GM18511 (cell line): ENCODE measurements around the gene MCRIP1.

Source experiments
- ATAC-seq: cut with Tn5 transposase; IDR thresholded peaks from one replicate; pipeline ENCODE4 v1.9.1; 2021; ENCODE audit warnings: mild to moderate bottlenecking, moderate library complexity; ENCODE audit not compliant: unreplicated experiment

MCRIP1 gene

DNA sequence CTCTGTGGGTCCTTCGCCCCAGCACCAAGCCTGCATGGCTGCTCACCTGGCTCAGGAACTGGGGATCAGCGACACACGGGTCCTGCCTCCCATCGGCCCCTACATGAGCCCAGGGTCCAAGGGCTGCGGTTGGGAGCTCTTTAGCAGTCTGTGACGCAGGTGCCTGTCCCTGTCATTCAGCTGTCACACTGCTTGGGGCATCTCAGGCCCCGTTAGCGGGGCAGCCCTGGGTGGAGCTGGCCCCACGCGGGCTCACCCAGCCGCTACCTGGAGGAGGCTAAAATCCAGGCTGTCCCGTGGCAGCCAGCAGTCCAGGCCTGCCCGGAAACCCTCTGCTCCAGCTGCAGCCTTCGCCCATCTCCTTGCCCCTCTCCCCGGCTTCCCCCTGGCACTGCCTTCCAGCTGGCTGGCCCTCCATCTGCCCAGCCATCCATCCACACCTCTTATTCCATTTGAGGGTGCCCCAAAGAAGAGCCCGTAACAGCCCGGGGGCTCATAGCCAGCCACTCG, 25.8 kb downstream of the MCRIP1 start:
- ATAC-seq = no peak

DNA sequence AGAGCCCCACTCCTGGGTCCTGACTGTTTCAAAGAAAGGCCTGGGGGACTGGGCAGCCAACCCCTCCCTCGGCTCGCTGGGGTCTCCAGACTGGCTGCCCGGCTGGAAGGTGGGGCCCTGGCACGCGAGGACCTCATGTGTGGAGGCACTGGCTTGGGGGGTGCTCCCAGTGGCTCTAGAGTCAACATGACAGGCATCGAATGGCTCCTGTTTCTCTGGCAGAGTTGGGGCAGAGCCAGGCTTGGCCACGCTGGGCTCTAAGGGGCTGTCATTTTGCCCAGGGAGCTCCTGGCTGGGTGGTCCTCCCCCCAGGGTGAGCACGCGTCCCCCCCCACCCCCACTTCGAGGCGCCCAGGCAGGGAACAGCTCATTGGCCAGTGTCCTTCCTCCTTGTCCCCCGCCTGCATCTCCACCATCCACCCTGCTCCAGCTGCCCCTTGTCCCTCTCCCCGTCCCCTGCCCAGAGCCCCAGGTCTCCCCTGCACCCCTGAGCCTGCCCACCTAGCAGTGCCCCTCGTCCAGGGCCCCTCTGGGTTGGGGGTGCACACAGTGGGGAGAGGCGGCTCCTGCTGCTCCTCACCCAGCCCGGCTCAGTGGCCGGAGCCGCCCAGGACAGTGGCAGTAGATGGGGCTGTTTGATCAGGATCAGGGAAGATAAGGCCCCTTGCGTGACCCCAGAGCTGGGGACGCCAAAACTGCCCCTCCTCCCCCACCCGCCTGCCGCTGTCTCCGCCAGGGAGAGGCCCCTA, 26.5 kb downstream of the MCRIP1 start:
- no peak for ATAC-seq

DNA sequence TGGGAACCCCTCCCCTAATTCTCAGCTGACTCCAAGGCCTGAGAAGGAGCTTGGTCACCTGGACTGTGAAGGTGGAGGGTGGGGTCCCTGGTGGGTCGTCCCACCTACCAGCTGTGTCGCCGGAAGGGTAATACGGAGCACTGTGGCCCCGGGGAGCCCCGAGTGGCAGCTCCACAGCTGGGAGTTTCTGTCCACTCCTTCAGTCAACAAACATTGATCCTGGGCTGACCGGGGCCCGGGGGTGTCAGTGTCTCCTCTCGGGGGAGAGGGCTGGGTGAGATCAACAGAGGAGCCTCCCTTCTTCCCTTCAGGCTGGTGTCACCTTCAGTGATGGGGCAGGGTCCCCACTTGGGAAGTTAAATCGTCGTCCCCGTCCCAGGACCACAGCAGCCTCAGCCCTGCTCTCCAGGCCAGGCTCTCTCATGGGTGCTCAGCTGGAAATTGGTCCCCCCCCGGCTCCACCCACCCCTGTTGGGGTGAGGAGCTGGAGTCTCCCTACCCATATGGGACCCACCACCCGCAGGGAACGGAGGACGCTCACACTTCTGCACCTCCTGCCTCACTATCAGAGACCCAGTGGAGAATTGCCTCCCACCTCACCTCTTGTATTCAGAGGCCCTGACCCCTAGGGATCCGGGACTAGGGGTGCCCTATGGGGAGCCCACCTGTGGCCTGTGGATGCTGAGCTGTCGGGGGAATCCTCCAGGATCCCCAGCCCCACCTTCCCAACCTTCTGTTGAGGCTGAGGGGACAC, 27.2 kb downstream of the MCRIP1 start:
- no peak for ATAC-seq

DNA sequence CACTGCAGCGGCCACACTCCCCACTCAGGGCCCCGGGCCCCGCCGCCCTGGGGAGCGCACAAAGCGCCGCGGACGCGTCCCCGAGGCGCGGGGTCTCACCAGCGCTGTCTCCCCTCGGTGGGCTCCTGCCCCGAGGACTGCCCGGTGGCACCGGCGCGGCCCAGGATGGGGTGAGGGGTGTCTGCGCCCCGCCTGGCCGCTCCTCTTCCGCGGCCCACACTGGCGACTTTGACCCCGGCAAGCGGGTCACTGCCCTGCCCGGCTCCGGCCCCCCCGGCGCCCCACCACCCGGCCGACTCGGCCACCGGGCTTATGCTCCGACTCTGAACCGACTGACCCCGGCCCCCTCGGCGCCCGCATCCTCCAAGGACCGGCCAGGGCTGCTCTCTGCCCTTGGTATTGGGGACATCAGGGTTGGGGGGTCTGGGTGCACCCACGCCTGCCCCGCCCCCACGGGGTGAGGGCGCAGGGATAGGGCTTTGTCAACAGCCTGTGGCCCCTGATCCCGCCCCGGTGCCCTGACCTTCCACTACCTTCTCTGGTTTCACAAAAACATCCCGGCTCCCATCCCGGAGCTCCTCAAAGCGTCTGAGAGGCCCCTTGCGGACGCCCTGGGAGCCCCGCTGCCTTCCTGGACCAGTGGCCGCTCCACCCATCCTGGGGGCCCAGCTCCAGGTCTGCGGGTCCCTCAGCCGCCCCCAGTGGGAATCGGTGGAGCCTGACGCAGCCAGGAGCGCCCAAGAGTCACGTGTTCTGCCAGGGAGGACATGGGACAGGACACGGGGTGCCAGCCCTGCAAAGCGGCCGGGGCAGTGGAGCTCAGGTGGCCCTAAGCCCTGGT, 28.3 kb downstream of the MCRIP1 start:
- ATAC-seq = no peak

DNA sequence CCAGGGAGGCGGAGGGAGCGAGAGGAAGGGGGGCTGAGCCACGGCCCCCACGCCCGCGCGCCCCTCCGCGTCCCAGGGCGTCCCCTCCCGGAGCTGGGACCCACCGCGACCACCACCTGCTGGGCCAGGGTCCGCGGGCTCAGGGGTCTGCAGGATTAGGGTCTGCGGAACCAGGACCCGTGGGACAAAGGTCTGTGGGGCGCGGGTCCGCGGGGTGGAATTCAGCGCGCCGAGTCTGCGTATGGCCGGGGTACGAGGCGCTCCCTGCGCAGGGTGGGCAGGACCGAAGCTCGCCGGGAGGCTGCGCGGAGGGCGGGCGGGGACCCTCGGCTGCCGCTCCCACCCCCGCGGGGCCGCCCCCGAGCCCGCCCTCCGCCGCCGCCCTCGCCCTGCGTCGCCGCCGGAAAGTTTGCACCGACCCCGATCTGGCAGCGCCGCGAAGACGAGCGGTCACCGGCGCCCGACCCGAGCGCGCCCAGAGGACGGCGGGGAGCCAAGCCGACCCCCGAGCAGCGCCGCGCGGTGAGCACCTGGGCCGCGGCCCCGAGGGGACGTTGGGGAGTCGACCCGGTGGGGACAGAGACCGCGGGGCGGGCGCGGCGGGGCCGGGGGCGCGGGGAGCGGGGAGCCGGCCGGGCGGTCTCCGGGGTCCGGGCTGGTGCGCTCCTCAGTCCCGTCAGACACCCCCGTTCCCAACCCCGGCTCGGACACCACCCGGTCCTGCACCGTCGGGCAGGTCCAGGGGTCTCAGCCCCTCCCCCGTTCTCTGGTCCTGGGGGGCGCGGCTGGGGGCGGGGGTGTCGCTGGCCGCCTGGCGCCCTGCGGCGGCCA, 29.1 kb downstream of the MCRIP1 start, which contains the start of gene GCGR:
Gene GCGR, plus strand, starts transcription at position 423 of the 831 bp plus-strand sequence. CDS start 4,869 bp downstream, outside the sequence.
- no peak for ATAC-seq

DNA sequence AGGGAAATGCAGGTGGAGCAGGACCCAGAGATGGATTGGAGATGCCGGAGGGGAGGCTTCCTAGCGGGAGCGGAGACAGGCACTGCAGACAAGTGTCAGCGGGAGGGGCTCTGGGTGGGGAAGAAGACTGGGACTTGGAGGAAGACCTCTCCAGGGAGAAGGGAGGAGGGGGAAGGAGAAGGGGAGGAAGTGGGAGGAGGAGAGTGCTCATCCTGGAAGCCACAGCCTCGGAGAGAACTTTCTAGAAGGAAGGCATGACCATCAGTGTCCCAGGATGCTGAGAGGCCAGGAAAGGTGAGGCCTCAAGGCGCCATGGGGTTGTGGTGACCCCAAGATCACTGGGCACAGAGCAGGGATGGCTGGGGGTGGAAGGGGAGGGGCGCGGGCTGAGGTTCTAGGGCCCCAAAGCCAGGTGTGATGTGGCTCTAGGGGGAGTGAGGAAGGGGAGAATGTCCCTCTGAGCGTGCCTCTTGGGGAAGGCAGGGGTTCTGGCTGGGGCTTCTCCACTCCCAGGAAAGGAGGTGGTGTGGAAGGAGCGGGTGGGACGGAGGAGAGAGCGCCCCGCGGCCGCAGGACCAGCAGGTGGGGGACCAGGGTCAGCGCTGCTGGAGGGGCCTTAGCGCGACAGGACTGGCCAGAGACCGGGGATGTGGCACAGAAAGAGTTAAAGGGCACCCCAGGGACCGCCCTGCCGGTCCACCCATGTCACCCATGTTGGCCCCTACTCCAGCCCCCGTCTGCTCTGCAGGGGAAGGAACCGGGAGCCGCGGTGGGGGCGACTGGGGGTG, 30.0 kb downstream of the MCRIP1 start:
- no peak for ATAC-seq

DNA sequence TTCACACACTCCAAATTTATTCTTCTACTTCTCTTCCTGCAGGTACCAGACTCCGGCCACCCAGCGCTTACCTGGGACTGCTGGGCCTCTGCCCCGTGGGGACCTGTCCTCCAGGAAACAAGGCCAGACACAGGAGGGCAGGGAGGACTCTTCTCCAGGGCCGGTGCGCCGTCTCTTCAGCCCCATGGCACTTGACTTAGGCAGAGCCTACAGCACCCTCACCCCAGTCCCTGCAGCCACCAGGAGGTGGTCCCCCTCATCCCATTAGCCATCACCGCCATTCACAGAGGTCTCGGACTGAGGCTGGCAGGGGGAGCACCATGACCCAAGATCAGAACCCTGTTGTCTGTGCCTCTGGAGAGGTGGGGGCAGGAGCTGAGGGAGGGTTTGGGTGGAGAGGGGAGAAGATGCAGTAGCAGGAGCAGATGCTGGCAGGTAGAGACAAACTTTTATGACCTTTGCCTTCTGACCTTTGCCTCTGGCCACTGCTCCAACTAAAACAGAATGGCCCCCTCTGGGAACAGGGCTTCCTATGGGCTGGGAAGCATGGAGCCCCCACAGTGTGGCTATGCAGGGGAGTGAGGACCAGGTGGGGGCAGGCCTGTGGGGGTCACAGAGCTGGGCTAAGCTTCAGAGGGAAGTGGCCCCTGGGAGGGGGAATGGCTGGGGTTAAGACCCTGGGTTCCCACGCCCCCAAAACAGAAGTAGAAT, 30.9 kb downstream of the MCRIP1 start:
- no peak for ATAC-seq

DNA sequence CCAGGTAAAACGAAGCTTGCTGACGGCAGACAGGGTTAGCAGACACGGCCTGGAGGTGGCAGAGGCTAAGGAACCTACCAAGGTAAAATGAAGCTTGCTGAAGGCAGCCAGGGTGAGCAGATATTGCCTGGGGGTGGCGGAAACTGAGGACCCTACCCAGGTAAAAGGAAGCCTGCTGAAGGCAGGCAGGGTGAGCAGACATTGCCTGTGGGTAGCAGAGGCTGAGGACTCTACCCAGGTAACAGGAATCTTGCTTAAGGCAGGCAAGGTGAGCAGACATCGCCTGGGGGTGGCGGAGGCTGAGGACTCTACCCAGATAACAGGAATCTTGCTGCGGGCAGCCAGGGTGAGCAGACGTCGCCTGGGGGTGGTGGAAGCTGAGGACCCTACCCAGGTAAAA, 31.8 kb downstream of the MCRIP1 start:
- ATAC-seq = no peak

DNA sequence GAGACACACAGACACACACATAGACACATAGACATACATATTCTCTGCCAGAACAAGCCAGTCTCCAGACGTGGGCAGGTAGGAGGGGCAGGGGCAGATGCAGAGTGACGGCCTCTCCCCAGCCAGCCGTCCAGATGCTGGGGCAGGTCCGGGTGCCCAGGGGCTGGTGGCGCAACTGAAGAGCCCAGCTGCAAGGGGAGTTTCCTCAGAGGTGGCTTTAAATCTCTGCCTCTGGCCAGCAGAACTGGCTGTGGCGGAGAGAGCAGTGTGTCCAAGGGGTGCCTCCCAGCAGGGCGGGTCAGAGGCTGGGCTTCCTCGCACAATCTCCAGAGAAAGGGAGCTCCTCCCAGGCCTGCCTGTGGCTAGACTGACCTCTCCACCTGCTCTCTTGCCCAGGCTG, 38.6 kb downstream of the MCRIP1 start:
- ATAC-seq = no peak

DNA sequence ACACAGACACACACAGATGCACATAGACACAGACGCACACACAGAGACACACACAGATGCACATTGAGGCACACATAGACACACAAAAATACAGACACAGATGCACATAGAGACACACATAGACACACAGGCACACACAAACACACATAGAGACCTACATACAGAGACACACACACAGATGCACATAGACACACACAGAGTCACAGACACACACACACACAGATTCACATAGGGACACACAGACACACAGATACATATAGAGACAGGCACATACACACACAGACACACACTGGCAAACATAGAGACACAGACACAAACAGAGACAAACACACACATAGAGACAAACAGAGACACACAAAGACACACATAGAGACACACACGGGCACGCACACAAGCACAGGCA, 39.0 kb downstream of the MCRIP1 start:
- no peak for ATAC-seq

DNA sequence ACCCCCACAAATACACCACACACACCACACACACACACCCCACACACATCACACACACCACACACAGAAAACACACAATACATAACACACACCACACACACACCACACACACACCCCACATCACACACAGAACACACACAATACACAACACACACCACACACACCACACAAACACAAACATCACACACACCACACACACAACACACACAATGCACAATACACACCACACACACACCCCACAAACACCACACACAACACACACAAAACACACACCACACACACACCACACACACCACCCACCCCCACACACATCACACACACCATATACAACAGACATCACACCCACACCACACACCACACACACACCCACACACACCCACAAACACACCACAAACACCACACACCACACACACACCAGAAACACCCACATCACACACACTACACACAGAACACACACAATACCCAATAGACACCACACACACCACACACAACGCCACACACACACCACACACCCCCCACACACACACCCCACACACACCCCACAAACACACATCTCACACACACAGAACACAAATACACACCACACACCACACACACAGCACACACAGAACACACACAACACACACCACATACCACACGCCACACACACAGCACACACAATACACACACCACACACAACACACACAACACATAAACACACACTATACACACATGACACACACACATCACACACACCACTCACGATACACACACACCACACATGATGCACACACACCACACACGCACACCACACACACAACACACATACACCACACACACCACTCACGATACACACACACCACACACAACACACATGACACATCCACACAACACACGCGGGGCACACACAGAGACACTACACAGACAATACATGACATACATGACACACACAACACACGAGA, 40.1 kb downstream of the MCRIP1 start:
- no peak for ATAC-seq
